Naive thymus-derived CD8-positive, alpha-beta T cell (primary cell): ENCODE measurements around the gene MGP. TPM values are rescaled to one million over a fixed set of nuclear protein-coding genes. Genes with fewer than 3 reads are reported as not detected.
A peak's percentile ranks its signal among the peaks of the same experiment; 100 is the strongest.

Source experiments
- ATAC-seq, 2 donors: fragments of 150-1000 bp; cut with Tn5 transposase in 1 of 2; sonication (Bioruptor Pico), chemical (Tn5 transposase) in 1 of 2; 1 replicate in 1 of 2; 2 replicates in 1 of 2; pipeline ENCODE4 v1.10.0; 2021; ENCODE audit warnings: mild to moderate bottlenecking in 2 of 2, moderate library complexity in 2 of 2
- POLR2A ChIA-PET: fragments of 350-600 bp; sonication (Branson Sonifier 250); formaldehyde crosslinking; loops from one replicate; lab custom pipeline; 2021; ENCODE audit warnings: antibody characterized with exemption; lab: Charles Lee
- DNase-seq, 10 donors: peaks; one replicate each; pipeline versions ENCODE4 v3.0.0 to v3.0.0-alpha.2; 2020 to 2022
- H3K27ac Mint-ChIP-seq, 10 donors: one replicate each; pipeline ENCODE4 v1.8.0; 2020 to 2022; ENCODE audit warnings: mild to moderate bottlenecking in 10 of 10, mixed read lengths in 10 of 10, moderate library complexity in 4 of 10, inconsistent platforms in 1 of 10
- H3K27me3 Mint-ChIP-seq, 5 donors: one replicate each; pipeline ENCODE4 v1.8.0; 2021 to 2022; ENCODE audit warnings: mixed read lengths in 5 of 5
- H3K36me3 Mint-ChIP-seq, 3 donors: one replicate each; pipeline ENCODE4 v1.8.0; 2020 to 2022; ENCODE audit warnings: mixed read lengths in 3 of 3, mild to moderate bottlenecking in 2 of 3, inconsistent platforms in 1 of 3
- H3K4me1 Mint-ChIP-seq, 4 donors: one replicate each; pipeline ENCODE4 v1.8.0; 2021 to 2022; ENCODE audit warnings: mixed read lengths in 4 of 4
- H3K4me3 Mint-ChIP-seq, 10 donors: one replicate each; pipeline ENCODE4 v1.8.0; 2020 to 2022; ENCODE audit warnings: mild to moderate bottlenecking in 10 of 10, mixed read lengths in 10 of 10, moderate library complexity in 6 of 10, inconsistent platforms in 1 of 10
- H3K9me3 Mint-ChIP-seq, 9 donors: one replicate each; pipeline ENCODE4 v1.8.0; 2020 to 2022; ENCODE audit warnings: mixed read lengths in 9 of 9, mild to moderate bottlenecking in 3 of 9, inconsistent platforms in 1 of 9, moderate library complexity in 1 of 9
- polyA plus RNA-seq, 3 donors: library from polyadenylated mRNA; unstranded; fragments of 300-500 nt; fragmentation: Illumina TruSeq; gene quantifications; one replicate each; pipeline ENCODE4 v1.2.3, GENCODE V29; 2021
- total RNA-seq, 8 experiments: library from RNA in 2 of 8; stranded (reverse) in 2 of 8; gene quantifications; one replicate each; pipeline ENCODE4 v1.2.3 and lab custom pipeline; 2021 to 2026

MGP gene
- total and polyA plus RNA-seq, 5 experiments from 2014 or later, result 0.14 to 4.1 (median 0.48) TPM

- Mint-ChIP-seq H3K4me1 (peaks cover 9 to 28% (median 25%) of the 10 kb centered on the region in 4 donors), H3K27me3 (no peaks in the 10 kb centered on the region), H3K27ac (peak overlapping the region in 7 of 10 donors; percentile 2 to 82 (median 18)), H3K9me3 (peaks cover 0 to 9% (median 0%) of the 10 kb centered on the region in 9 donors), H3K4me3 (peak overlapping the region in 2 of 10 donors; percentile 42 to 53), H3K36me3 (peaks cover 0 to 3% (median 0%) of the 10 kb centered on the region in 3 donors)
- ATAC-seq, result no peak
- no peak for DNase-seq
- POLR2A ChIA-PET, result interaction anchor here (0.6 to 0.8 kb wide), 2 partner anchors 73 to 79 kb away, joined by 3 to 4 read pairs; no protein-coding TSS in a partner anchor
These were observed 6.3 kb downstream of the MGP start for GRCh38 chr12:14879222-14879933.

- ATAC-seq (no peak), DNase-seq (no peak)
- Mint-ChIP-seq H3K27ac (peak overlapping the region in 5 of 10 donors; percentile 33 to 71 (median 53)), H3K27me3 (no peaks in the 10 kb centered on the region), H3K9me3 (peaks cover 0 to 9% (median 0%) of the 10 kb centered on the region in 9 donors), H3K36me3 (peaks cover 0 to 3% (median 0%) of the 10 kb centered on the region in 3 donors), H3K4me3 (no peak overlapping the region), H3K4me1 (peaks cover 7 to 23% (median 21%) of the 10 kb centered on the region in 4 donors)
- POLR2A ChIA-PET, result interaction anchor here (0.8 kb wide), 1 partner anchor 80 kb away, joined by 3 read pairs; no protein-coding TSS in a partner anchor
These were observed 7.2 kb downstream of the MGP start for GRCh38 chr12:14878488-14878887.

- peaks cover 0 to 3% (median 0%) of the 10 kb centered on the region in 3 donors for H3K36me3 Mint-ChIP-seq
- POLR2A ChIA-PET, result interaction anchor here (1.1 kb wide), 1 partner anchor 70 kb away, joined by 3 read pairs; no protein-coding TSS in a partner anchor
- H3K9me3 Mint-ChIP-seq, result peaks cover 0 to 9% (median 0%) of the 10 kb centered on the region in 9 donors
- H3K27me3 Mint-ChIP-seq, result no peaks in the 10 kb centered on the region
- no peak for ATAC-seq
- H3K27ac Mint-ChIP-seq, result no peak overlapping the region
- H3K4me1 Mint-ChIP-seq, result peaks cover 7 to 19% (median 15%) of the 10 kb centered on the region in 4 donors
- no peak overlapping the region for H3K4me3 Mint-ChIP-seq
- no peak for DNase-seq
These were observed 8.8 kb downstream of the MGP start for GRCh38 chr12:14876833-14877232.

GRCh38 chr12:14874882-14875281, 10.8 kb downstream of the MGP start:
- H3K27ac Mint-ChIP-seq, result no peak overlapping the region
- peaks cover 0 to 3% (median 0%) of the 10 kb centered on the region in 3 donors for H3K36me3 Mint-ChIP-seq
- no peak overlapping the region for H3K4me3 Mint-ChIP-seq
- no peaks in the 10 kb centered on the region for H3K27me3 Mint-ChIP-seq
- ATAC-seq, result no peak
- H3K9me3 Mint-ChIP-seq, result peaks cover 0 to 7% (median 0%) of the 10 kb centered on the region in 9 donors
- POLR2A ChIA-PET, result interaction anchor here (0.6 to 1.4 kb wide), 2 partner anchors 12 to 24 kb away, joined by 3 to 5 read pairs; no protein-coding TSS in a partner anchor
- DNase-seq, result no peak
- H3K4me1 Mint-ChIP-seq, result peaks cover 2 to 10% (median 3%) of the 10 kb centered on the region in 4 donors

- POLR2A ChIA-PET, result interaction anchor here (0.7 to 1.5 kb wide), 4 partner anchors 10 to 122 kb away, joined by 3 to 5 read pairs (median 4); no protein-coding TSS in a partner anchor
- H3K27me3 Mint-ChIP-seq, result no peaks in the 10 kb centered on the region
- peaks cover 0 to 6% (median 2%) of the 10 kb centered on the region in 4 donors for H3K4me1 Mint-ChIP-seq
- no peak for DNase-seq
- no peaks in the 10 kb centered on the region for H3K36me3 Mint-ChIP-seq
- no peak for ATAC-seq
- H3K9me3 Mint-ChIP-seq, result no peaks in the 10 kb centered on the region
- H3K4me3 Mint-ChIP-seq, result no peak overlapping the region
- H3K27ac Mint-ChIP-seq, result no peak overlapping the region
These were observed 12.0 kb downstream of the MGP start for GRCh38 chr12:14873440-14874185.

GRCh38 chr12:14871886-14872285, 13.8 kb downstream of the MGP start:
- DNase-seq (no peak), ATAC-seq (no peak)
- Mint-ChIP-seq H3K4me3 (no peak overlapping the region), H3K27me3 (no peaks in the 10 kb centered on the region), H3K4me1 (peaks cover 2 to 6% (median 2%) of the 10 kb centered on the region in 4 donors), H3K27ac (no peak overlapping the region), H3K9me3 (peaks cover 0 to 12% (median 5%) of the 10 kb centered on the region in 9 donors), H3K36me3 (peaks cover 0 to 10% (median 10%) of the 10 kb centered on the region in 3 donors)
- POLR2A ChIA-PET, result no interaction called here

GRCh38 chr12:14871247-14871646, 14.4 kb downstream of the MGP start:
- Mint-ChIP-seq H3K4me1 (peaks cover 2 to 6% (median 2%) of the 10 kb centered on the region in 4 donors), H3K9me3 (peaks cover 0 to 13% (median 5%) of the 10 kb centered on the region in 9 donors), H3K27ac (no peak overlapping the region), H3K4me3 (no peak overlapping the region), H3K36me3 (peaks cover 0 to 10% (median 10%) of the 10 kb centered on the region in 3 donors), H3K27me3 (no peaks in the 10 kb centered on the region)
- DNase-seq (no peak), ATAC-seq (no peak)
- POLR2A ChIA-PET, result no interaction called here

- H3K27ac Mint-ChIP-seq, result no peak overlapping the region
- DNase-seq (no peak), ATAC-seq (no peak)
- H3K36me3 Mint-ChIP-seq, result peaks cover 0 to 14% (median 10%) of the 10 kb centered on the region in 3 donors
- H3K27me3 Mint-ChIP-seq, result no peaks in the 10 kb centered on the region
- POLR2A ChIA-PET, result no interaction called here
- peaks cover 0 to 21% (median 5%) of the 10 kb centered on the region in 9 donors for H3K9me3 Mint-ChIP-seq
- no peak overlapping the region for H3K4me3 Mint-ChIP-seq
- H3K4me1 Mint-ChIP-seq, result peaks cover 2 to 6% (median 2%) of the 10 kb centered on the region in 4 donors
These were observed 16.6 kb downstream of the MGP start for GRCh38 chr12:14868916-14869506.

GRCh38 chr12:14860490-14860889, 25.2 kb downstream of the MGP start:
- POLR2A ChIA-PET, result no interaction called here
- H3K27ac Mint-ChIP-seq, result no peak overlapping the region
- ATAC-seq, result no peak
- H3K4me1 Mint-ChIP-seq, result peaks cover 0 to 14% (median under 1%) of the 10 kb centered on the region in 4 donors
- no peak overlapping the region for H3K4me3 Mint-ChIP-seq
- peaks cover 0 to 26% (median 19%) of the 10 kb centered on the region in 3 donors for H3K36me3 Mint-ChIP-seq
- no peak for DNase-seq
- H3K9me3 Mint-ChIP-seq, result peaks cover 4 to 61% (median 21%) of the 10 kb centered on the region in 9 donors
- H3K27me3 Mint-ChIP-seq, result no peaks in the 10 kb centered on the region

- H3K4me1 Mint-ChIP-seq, result peaks cover 0 to 18% (median under 1%) of the 10 kb centered on the region in 4 donors
- H3K27ac Mint-ChIP-seq, result no peak overlapping the region
- DNase-seq, result no peak
- peaks cover 0 to 26% (median 19%) of the 10 kb centered on the region in 3 donors for H3K36me3 Mint-ChIP-seq
- POLR2A ChIA-PET, result no interaction called here
- no peak overlapping the region for H3K4me3 Mint-ChIP-seq
- peaks cover 4 to 61% (median 21%) of the 10 kb centered on the region in 9 donors for H3K9me3 Mint-ChIP-seq
- no peak for ATAC-seq
- no peaks in the 10 kb centered on the region for H3K27me3 Mint-ChIP-seq
These were observed 27.1 kb downstream of the MGP start for GRCh38 chr12:14858513-14858912.

GRCh38 chr12:14854586-14855183, 31.0 kb downstream of the MGP start:
- H3K4me3 Mint-ChIP-seq, result no peak overlapping the region
- POLR2A ChIA-PET, result no interaction called here
- peaks cover 0 to 18% (median 4%) of the 10 kb centered on the region in 4 donors for H3K4me1 Mint-ChIP-seq
- no peaks in the 10 kb centered on the region for H3K27me3 Mint-ChIP-seq
- H3K36me3 Mint-ChIP-seq, result peaks cover 0 to 18% (median 9%) of the 10 kb centered on the region in 3 donors
- ATAC-seq (no peak), DNase-seq (no peak)
- peaks cover 0 to 27% (median 10%) of the 10 kb centered on the region in 9 donors for H3K9me3 Mint-ChIP-seq
- H3K27ac Mint-ChIP-seq, result peak overlapping the region in 1 of 10 donors; percentile 1

- Mint-ChIP-seq H3K9me3 (peaks cover 0 to 20% (median 3%) of the 10 kb centered on the region in 9 donors), H3K27ac (no peak overlapping the region), H3K36me3 (peaks cover 0 to 13% (median 2%) of the 10 kb centered on the region in 3 donors), H3K4me1 (peaks cover 0 to 18% (median 4%) of the 10 kb centered on the region in 4 donors), H3K27me3 (no peaks in the 10 kb centered on the region), H3K4me3 (no peak overlapping the region)
- POLR2A ChIA-PET, result no interaction called here
- no peak for DNase-seq
- ATAC-seq, result no peak
These were observed 31.7 kb downstream of the MGP start for GRCh38 chr12:14853961-14854360.
